Activated T-helper 1 cell treated with anti-CD3 and anti-CD28 coated beads, Interleukin-2, amount 50 U/mL, for 16 hours (primary cell): Measurements from ENCODE around the gene KCNQ5.
"Not testable (repeated sequence)": the region's sequence is repeated elsewhere in the genome, so short reads cannot be mapped to it uniquely, and the experiment has no call there.

ENCODE experiments used
- DNase-seq, 2 donors: peaks; one replicate each; pipeline ENCODE4 v3.0.0-alpha.2; 2020; ENCODE audit warnings: low read depth in 1 of 2, low spot score in 1 of 2

The KCNQ5 gene

DNA sequence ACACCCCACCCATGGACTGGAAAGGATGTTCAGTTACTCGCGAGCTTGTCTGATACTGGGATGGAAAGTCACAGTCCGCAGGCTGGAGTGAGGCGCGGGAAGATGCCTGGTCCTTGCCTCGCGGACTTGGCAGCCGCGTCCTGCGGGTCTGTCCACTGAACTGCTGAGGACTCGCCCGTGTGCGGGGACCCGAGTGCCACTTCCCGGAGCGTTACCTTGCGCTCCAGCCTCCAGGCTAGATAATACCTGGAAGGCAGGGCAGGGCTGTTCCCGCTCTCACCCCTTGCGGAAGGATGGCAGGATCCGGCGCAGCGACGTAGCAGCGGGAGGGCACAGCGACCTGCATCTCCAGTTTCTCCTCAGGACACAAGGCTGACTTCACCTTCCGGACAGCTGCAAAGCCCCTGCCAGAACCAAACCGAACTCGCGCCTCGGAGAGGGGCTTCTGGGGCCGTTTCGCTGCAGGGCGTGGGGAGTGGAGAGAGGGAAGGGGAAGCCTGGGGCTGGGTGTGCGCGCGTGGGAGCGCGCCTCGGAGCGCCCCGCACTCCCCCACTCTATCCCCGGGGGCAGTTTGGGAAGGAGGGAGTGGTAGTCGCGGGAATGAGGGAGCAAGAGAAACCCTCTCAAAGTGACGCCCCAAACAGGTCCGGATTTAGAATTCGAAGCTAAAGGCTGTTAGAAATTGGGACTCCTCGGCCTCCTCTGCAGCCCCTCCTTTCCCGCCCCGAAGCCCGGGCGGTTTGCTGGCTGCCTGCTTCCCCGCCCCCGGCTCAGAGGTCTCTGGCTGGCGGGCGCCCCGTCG lies at the start of gene KCNQ5:
Gene KCNQ5 (plus strand): TSS at position 774 of the 803 bp plus-strand sequence.
- DNase-seq, result no peak

DNA sequence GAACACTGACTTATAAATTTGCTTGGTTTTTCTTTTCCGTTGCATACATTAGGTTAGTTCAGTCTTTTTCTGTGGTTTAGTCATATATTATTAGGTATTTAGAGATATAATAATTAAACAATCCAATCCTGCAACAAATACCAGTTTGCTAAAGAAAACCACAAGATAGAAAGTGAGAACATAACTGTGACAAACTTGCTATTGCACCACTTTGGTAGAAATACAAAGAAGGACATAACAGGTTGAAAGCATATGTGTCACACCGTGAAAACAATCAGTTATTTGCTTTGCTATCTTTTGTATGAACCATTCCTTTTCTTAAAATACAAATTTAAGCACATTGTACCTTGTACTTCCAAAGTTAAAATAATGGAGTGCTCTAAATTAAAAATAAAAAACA lies 42.0 kb upstream of the KCNQ5 start:
- no peak for DNase-seq

DNA sequence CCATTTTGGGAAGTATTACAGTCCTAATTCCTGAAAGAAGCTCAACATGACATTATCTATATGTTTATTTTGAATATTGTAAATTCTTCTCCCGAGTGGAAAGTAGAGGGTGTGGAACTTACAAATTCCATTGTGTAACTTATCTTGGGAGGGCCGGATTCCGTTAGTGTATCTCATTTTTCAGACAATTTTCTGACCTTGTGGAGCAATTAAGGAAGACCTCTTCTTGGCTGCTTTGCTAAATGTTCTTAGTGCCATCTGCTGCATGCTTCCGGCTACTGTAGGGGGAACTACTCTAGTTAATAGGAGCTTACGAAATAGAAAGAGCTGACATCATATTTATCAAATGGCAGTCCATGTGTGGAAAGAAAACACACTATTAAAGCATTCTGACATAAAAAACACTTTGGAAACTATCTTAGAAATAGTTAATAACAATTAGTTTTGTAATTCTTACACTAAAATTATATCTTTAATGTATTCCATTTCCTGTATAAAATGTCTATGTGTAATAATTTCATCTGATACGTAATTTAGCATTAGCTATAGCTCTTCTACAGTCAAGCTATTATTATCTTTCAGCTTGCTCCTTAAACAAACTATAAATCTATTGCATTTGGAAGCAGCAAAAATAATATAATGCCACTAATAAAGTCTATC lies 41.5 kb upstream of the KCNQ5 start:
- no peak for DNase-seq

DNA sequence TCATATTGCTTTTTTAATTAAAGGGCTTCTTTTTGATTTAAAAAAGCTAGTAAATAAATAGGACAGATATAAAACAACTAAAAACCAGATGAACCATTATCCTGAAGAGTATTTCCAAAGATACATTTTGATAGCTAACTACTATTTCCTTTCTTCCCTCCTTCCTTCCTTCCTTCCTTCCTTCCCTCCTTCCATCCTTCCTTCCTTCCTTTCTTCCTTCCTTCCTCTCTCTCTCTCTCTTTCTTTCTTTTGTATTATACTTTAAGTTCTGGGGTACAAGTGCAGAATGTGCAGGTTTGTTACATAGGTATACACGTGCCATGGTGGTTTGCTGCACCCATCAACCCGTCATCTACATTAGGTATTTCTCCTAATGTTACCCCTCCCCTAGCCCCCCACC lies 40.9 kb upstream of the KCNQ5 start:
- DNase-seq, result not testable (repeated sequence)

DNA sequence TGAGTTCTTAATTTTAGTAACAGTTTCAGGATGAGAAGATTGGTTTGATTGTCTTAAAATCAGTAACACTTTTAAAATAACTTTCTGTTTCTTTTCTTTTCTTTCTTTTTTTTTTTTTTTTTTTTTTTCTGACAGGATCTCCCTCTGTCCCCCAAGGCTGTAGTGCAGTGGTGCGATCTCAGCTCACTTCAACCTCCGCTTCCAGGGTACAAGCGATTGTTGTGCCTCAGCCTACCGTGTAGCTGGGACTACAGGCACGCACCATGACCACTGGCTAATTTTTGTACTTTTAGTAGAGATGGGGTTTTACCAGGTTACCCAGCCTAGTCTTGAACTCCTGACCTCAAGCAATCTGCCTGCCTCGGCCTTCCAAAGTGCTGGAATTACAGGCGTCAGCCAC lies 33.7 kb upstream of the KCNQ5 start:
- no peak for DNase-seq

DNA sequence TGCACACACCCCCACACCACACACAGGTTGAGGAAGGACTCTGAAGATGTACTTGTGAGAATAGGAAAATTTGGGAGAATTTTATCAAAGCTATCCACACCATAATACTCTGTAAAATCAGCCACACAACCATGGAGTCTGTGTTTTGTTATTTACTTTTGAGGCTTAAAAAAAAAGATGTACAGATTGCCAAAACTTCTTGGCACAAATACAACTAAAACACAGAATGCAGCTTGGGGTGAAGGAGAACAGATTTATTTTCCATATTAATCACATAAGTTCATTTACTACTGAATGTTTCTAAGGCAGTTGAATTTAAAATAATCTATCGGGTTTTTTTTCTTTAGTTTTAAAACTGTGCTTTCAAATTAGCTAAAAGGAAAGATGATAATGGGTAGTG lies 32.8 kb upstream of the KCNQ5 start:
- DNase-seq, result no peak

DNA sequence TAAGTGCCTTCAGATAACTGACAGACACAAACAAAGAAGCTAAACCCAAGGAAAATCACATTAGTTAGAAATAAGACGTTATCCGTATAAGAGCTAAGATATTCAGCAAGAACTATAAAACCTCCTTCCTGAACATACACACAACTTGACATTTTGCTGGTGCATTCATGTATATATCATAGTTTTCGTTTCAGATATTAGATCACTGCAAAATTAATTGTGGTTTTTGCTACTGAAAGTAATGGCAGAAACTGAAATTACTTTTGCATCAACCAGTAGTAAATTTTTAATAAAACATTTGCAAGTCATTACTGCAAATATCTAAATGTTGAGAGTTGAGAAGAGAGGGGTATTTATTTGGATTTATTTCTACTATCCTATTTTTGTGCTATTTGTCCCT lies 26.1 kb upstream of the KCNQ5 start:
- DNase-seq, result no peak

DNA sequence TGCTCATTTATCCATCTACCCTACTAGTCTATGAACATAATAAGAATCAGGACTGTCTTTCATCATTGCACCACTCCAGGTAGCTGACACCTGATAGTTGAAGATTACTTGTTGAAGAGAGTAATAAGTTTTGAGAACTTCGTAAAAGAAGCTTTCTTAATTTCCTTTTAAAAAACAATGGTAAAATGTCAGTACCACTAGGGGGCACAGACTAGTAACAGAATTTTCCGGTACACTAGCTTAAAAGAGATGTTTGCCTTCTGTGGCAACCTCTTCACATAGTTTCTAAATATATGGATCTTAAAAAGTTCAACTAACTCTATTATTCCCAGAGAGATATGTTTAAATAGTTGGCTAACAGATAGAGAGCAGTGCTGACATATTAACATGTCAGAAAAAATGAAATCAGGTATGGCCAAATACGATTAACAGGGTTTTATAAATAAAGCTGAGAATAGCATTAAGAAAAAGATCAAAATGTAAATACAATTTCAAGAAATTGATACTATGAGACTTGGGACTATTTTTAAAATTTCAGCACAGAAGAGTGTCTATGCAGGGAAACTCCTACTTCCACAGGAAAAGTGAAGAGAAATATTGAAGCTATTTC lies 5.4 kb upstream of the KCNQ5 start:
- no peak for DNase-seq

DNA sequence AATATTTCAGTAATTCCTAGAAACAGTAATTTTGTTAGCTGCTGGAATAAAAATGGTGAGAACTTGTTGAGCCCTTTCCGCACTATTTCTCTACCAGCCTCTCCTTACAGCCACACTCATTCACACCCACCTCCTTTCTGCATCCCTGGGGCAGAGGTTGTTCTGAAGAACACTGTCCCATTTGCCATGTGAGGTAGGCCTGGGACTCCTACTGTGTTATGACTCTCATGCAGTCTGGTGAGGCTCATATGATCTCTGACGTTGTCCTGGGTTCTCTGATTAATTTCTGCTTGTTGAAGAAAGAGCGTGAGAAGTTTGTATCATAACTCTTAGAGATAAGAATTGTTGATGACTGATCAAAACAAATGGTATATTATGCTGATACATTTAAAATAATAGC lies 4.1 kb upstream of the KCNQ5 start:
- no peak for DNase-seq

DNA sequence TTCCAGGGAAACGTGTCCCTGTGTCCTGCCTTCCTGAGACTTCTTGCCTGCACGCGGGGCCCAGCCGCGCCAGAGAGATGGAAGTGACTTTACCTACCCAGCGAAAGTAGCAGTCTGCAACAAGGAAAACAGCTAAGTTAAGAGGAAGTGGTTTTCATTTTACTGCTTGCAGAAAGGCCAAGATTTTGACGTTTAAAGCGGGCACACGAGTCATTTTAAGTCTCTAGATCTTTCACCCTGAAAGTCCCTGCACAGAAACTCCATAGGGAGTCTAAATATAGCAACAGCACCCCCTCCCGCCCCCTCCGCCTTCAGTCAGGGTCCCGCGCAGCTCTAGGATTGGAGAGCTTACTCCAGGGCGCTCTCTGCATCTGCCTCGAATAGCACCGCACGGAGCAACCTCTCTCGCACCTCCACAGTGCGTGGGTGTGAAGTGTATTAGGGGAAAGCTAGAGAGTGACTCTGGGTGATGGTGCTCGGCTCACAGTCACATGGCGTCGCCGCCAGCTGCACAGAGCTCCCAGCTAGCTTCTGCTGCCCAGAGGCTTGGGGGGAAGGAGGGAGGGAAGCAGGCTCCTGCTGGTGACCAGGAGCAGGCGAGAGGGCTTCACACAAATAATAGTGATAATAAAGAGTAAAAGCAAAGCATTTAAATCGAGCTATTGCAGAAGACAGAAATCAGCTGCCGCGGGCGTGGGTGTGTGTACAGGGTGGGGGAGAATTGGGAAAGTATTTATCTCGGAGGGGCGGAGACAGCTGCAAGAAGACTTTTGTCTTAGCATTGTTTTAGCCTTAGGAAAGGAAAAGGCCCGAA lies 1.8 kb upstream of the KCNQ5 start:
- peak; percentile 26 to 45 for DNase-seq

DNA sequence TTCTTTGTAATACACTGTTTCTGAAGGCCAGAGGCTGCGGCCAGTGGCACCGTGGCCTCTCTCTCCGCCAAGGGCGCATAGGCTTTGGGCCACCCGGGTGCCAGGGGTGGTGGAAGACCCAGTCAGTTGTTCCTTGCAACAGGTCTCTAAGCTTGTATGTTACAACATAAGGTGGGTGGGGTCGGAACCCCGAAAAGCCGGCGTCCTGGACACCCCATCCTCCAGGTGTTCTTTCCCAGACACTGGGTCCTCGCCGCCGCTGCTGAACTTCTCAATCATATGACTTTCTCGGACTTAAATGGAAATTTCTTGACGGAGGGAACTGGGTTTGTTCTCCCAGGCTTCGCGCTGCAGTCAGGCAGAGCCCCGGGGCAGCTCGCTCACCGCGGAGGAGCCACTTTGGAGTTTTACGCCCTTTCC lies 983 bp upstream of the KCNQ5 start:
- peak in 1 of 2 donors; percentile 4 for DNase-seq

DNA sequence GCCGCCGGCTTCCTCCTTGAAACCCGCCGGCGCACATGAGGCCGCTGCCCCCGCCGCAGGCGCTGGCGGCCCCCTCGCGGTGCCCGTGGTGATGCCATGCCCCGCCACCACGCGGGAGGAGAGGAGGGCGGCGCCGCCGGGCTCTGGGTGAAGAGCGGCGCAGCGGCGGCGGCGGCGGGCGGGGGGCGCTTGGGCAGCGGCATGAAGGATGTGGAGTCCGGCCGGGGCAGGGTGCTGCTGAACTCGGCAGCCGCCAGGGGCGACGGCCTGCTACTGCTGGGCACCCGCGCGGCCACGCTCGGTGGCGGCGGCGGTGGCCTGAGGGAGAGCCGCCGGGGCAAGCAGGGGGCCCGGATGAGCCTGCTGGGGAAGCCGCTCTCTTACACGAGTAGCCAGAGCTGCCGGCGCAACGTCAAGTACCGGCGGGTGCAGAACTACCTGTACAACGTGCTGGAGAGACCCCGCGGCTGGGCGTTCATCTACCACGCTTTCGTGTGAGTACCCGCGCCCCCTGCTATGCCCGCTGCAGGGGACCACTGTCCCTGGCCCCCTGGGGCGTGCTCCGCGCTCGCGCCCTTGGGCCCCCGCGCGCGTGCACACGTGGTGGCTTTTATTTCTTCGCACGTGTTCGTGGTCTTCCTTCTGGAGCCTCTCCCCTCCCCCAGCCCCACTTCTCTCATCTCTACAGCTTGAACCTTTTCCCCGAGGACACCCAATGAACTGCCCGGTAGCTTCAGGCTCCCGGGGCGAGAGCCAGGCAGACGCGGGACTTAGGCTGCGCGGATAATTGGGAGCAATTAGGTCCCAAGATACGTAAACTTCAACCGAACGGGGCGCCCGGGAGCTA lies 453 bp downstream of the KCNQ5 start:
- DNase-seq, result peak; percentile 15 to 29

DNA sequence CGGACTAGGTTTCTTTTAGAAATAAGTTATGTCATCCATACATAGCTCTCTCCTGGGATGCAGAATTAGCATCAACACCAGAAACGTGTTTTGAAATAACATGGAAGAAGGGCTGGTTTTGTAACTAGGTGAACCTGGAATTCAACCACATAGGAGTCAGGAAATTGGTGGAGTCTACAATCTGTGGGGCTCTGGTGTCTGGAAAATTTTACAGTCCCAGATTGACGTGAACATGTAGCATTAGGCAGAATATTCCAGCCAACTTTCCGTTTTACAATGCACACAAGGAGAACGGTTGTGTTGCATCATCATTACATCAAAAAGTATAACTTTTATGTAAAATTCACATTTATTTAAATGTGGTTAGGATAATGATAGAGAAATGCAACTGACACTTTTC lies 1.9 kb downstream of the KCNQ5 start:
- no peak for DNase-seq

DNA sequence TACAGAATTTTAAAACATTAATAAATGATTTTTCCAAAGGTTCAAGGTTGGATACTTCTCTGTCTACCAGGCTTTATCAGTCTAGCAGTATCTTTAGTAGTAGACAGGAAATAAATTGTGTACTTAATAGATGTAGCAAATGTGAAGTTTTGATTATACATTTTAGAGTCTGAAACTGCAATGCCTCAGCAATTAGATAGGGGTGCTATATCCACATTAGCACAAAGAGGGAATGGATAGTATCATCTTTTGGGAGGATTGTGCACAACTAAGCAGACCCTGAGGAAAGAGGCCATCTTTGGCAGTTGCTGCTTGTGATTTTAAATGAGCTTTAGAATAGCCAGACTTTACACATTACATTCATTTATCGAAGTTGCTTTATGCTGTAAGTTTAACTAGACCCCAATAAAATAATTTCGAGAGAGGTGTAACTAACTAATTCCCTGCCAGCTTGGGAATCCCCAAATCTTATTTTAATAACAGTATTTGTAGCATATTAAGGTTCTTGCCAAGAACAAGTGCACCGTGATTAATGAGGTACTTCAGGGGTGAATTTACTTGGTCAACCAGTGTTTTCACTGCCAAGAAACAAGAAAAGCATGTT lies 2.8 kb downstream of the KCNQ5 start:
- no peak for DNase-seq

DNA sequence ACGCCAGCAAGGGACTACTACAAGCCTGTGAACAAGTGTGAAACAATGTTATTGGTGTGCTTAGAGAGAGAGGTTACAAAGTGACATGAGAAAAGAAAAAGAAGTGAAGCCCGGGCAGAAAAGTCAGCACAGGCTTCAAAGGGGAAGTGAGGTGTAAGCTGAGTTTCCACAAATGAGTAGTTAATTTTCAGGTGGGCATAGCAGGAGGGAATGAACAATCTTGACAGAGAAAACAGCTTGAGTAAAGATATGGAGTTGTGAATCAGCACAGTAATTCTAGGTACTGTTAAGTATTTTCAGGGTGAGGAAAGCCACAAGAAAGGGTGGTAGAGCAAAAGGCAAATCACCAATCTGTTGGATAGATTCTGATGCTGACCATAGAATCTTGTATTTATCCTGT lies 4.3 kb downstream of the KCNQ5 start:
- DNase-seq, result no peak

DNA sequence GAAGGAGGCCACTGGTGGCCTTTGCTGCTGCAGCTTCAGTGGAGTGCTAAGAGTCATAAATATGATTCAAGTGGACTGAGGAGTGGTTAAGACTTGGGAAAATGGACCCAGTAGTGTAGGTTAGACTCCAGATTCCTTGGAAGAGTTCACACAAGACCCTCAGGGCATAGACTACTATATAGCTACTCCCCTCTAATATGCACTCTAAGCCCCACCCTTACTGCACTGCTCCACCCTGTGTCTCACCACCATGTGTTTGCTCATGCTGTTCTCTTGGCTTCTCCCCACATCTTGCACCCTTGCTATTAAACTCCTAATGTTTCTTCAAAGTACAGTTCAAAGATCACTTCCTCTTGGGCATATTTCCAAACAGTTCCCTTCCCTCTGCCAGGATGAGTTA lies 5.7 kb downstream of the KCNQ5 start:
- no peak for DNase-seq

DNA sequence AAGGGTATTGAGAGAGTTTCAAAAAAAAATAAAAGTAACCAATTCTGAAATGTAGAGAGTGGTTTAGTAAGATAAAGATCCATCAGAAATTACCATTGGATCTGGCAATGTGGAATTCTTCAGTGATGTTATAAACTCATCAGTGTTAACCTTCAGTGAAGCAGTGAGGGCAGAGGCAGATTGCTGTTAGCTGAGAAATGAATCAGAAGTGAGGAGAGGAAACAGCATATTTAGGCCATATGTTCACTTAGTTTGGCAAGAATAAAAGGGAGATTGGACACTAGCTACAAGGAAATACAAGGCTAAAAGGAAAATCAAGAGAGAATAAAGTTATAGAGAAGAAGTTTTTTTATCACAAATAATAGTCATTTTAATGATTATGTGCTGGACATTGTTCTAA lies 9.6 kb downstream of the KCNQ5 start:
- no peak for DNase-seq

DNA sequence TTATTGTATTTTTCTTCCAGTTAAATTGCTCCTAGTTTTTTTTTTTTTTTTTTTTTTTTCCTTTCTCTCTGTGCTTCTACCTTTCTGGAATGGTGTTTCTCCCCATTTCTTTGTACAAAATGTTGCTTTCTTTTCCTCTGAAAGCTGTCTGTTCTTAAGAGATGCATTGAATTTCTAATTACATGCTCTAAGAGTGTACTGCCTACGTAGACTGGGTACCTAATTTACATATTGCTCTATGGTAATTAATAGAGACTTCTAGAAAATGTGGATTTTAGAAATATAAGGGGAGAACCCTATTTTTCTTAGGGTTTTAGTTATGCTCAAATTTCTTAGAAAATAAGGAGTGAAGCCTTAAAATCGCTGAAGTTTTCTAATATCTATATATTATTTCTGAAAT lies 13.8 kb downstream of the KCNQ5 start:
- no peak for DNase-seq

DNA sequence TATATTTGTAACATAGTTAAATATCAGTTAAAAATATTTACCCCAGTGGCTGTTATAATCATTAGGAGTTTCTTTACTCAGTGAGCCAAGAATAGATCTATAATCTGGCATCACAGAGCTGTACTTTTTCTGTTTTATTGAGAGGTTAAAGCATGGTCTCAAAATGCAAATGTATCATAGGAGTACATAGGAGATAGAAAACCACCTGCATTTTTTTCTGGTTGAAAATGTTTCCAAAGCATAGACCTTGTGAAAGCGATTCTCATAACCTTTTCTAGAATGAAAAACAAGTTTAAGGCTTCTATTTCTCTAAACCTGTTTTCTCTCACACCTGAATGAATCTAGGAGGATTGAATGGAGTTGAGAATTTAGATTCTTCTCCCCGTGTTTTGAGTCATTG lies 14.4 kb downstream of the KCNQ5 start:
- no peak for DNase-seq

DNA sequence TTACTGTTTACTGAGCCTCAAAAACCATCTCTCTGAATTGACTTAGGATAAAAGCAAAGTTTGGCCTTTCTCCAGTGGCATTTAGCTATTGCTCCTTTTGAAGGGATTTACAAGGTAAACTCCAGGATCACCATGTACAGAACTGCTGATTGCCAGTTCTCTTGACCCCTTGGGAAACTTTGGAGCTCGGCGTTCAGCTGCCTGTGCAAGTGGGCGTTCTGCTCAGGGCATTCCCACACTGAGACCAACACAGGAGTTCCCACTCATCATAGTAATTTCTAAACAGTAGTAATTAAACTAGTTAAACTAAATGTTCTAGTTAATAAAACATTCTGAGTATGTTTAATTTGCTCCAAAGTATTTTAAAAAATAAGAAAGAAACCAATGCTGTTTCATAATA lies 14.9 kb downstream of the KCNQ5 start:
- DNase-seq, result no peak
